GM12864 (cell line): Measurements from ENCODE around the gene ETV6.
"Not testable (repeated sequence)": the region's sequence is repeated elsewhere in the genome, so short reads cannot be mapped to it uniquely, and the experiment has no call there.

Source experiments
- DNase-seq: peaks from one replicate; pipeline ENCODE4 v3.0.0-alpha.2; 2011; ENCODE audit warnings: low read depth
- H3K4me3 ChIP-seq: 2 replicates; pipeline ENCODE4 v1.5.1; 2011; ENCODE audit warnings: mild to moderate bottlenecking, low read depth, low read length, control low read depth
- TF ChIP-seq, protein P1 (sequence below): IDR thresholded peaks from 2 replicates; pipeline ENCODE4 v1.5.1; 2011; ENCODE audit warnings: low read depth, mild to moderate bottlenecking, moderate library complexity, low read length, control low read depth, inconsistent platforms; ENCODE audit errors: missing control alignments

Gene ETV6

DNA sequence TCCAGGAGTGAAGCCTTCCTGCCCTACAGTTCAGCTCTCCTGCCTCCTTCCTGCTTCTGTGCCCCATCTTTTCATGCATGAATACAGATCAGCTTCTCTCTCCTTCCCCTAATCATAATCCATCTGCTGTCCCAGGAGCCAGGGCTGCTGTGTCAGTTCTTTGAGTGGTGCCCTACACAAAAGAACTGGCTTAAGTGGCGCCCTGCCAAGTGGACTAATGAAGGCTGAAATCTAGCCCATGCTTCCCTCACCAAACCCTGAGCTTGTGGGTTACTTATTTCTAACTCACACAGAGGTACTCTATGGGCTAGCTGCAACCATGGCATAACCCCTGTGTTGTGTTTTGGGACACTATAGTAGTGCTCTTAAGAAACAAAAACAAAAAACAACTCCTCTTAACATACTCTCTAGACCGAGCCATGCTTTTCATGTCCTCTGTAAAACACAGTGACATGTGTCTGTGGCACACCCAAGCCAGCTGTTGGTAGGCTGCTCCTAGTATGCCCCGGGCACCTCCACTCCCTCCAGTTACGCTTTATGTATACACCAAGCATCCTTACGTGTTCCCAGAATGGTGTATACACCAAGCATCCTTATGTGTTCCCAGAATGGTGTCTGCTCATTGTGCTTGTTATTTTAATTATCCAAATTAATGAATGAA, 19.3 kb upstream of the ETV6 start:
- TF ChIP-seq, protein P1, sequence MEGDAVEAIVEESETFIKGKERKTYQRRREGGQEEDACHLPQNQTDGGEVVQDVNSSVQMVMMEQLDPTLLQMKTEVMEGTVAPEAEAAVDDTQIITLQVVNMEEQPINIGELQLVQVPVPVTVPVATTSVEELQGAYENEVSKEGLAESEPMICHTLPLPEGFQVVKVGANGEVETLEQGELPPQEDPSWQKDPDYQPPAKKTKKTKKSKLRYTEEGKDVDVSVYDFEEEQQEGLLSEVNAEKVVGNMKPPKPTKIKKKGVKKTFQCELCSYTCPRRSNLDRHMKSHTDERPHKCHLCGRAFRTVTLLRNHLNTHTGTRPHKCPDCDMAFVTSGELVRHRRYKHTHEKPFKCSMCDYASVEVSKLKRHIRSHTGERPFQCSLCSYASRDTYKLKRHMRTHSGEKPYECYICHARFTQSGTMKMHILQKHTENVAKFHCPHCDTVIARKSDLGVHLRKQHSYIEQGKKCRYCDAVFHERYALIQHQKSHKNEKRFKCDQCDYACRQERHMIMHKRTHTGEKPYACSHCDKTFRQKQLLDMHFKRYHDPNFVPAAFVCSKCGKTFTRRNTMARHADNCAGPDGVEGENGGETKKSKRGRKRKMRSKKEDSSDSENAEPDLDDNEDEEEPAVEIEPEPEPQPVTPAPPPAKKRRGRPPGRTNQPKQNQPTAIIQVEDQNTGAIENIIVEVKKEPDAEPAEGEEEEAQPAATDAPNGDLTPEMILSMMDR: no peak
- no peak for DNase-seq
- H3K4me3 ChIP-seq: no peak overlapping the region

DNA sequence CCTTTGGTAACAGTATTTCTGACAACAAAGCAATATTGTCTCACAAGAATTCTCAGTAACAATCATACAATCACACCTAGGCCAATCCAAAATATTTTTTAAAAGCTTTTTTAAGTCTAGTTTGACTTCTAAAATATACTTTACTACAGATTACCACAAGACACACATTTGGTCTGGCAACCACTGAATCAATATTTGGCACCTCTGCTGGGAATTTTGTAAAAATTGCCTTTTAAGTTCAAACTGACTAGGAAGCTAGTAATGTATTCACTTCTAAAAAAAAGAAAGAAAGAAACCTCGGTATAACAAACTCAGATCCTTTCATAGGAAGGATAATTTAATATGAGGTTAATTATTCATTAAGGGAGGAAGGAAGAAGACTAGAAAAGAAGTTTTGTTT, 18.2 kb upstream of the ETV6 start:
- TF ChIP-seq, protein P1: no peak
- no peak for DNase-seq
- H3K4me3 ChIP-seq: no peak overlapping the region

DNA sequence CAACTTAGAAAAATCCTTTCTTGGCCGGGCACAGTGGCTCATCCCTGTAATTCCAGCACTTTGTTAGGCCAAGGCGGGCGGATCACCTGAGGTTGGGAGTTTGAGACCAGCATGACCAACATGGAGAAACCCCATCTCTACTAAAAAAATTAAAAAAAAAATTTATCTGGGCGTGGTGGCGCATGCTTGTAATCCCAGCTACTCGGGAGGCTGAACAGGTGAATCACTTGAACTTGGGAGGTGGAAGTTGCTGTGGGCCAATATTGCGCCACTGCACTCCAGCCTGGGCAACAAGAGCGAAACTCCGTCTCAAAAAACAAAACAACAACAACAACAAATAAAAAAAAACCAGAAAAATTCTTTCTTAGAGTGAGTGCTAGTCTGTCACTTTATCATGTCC, 17.6 kb upstream of the ETV6 start:
- DNase-seq, H3K4me3 ChIP-seq: not testable (repeated sequence)

DNA sequence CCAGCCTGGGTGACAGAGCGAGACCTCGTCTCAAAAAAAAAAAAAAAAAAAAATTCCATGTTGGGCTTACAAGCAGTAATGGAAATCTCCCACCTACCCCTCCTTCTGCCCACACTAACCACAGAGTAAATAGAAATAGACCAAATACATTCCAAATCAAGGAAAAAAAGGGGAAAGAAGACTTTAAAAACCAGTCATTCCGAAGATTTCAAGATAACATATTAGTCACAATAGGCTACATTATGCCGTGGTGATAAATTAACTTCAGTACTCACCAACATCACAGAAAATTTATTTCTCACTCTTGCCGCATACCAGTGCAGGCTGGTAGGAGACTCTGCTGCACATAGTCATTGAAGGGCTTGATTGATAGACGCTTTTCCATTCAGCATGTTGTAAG, 15.5 kb upstream of the ETV6 start:
- H3K4me3 ChIP-seq: no peak overlapping the region
- TF ChIP-seq, protein P1: no peak
- no peak for DNase-seq

DNA sequence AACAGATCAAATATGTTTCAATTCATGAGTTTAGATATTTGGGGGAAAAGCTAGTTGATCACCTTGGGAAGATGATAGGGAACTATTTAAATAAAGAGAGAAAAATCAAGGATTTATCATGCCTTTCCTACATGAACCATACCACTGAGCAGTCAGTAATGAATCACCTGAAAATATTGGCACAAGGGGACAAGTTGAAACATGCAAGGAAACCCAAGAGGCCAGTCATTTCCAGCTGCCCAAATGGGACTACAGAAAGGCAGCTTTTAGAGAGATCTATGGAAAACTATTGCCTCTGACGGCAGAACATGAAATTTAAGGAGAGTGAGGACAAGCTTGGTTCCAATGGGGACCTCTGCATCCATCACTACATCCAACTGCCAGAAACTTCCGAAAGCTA, 14.1 kb upstream of the ETV6 start:
- no peak for DNase-seq
- TF ChIP-seq, protein P1: no peak
- no peak overlapping the region for H3K4me3 ChIP-seq

DNA sequence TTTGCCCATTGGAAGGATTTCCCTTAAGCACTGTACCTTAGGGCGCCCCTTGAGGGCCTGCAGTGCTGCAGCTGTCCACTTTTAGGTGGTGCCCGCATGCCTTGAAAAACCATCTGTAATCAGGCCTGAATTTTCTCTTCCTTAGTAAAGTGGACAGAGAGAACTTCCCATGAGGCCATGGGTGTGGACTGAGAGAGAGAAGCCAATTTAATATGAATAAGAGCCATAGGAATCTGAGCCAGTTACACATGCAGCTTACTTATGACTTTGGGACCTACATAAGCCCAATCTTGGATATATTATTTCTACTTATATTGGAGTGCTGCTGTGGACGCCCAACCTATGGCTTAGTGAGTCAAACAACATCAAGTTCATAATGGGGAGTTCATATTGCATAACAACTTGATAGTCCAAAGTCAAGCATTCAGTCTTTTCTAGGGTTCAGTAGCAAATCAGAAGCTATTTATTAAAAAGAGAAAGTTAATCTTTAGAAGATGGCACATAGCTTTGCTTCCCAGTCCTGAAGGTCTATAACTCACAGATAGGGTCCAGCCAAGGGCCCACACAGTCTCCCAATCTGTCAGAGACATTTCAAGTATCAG, 11.1 kb upstream of the ETV6 start:
- no peak overlapping the region for H3K4me3 ChIP-seq
- DNase-seq: no peak
- TF ChIP-seq, protein P1: no peak

GRCh38 chr12:11639454-11639853, 10.0 kb upstream of the ETV6 start:
- TF ChIP-seq, protein P1: no peak
- no peak overlapping the region for H3K4me3 ChIP-seq
- DNase-seq: no peak
